GM18519 (cell line): Measurements from ENCODE around the gene KCNJ4.
"Not testable (repeated sequence)": the region's sequence is repeated elsewhere in the genome, so short reads cannot be mapped to it uniquely, and the experiment has no call there.

Experiments
- ATAC-seq: cut with Tn5 transposase; IDR thresholded peaks from one replicate; pipeline ENCODE4 v1.9.1; 2021; ENCODE audit warnings: mild to moderate bottlenecking, moderate library complexity; ENCODE audit not compliant: unreplicated experiment, low FRiP score

The KCNJ4 gene

DNA sequence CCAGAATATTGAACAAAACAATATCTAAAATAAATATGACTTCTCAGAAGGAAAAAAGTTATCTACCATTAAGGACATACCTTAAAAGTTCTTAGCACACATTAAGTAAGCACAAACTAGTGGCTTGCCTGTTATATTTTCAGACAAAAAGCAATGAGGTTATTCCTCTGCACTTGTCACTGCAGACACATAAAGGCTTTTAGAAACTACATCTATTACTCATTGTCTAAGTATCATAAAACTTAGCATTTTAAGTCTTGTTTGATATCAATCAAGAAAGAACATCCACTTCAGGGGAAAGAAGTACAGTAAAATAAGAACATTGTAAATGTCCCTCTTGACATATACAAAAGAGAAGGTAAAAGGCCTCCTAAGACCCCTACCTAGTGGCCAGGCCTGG is 59.1 kb downstream of the KCNJ4 start:
- ATAC-seq, result not testable (repeated sequence)

DNA sequence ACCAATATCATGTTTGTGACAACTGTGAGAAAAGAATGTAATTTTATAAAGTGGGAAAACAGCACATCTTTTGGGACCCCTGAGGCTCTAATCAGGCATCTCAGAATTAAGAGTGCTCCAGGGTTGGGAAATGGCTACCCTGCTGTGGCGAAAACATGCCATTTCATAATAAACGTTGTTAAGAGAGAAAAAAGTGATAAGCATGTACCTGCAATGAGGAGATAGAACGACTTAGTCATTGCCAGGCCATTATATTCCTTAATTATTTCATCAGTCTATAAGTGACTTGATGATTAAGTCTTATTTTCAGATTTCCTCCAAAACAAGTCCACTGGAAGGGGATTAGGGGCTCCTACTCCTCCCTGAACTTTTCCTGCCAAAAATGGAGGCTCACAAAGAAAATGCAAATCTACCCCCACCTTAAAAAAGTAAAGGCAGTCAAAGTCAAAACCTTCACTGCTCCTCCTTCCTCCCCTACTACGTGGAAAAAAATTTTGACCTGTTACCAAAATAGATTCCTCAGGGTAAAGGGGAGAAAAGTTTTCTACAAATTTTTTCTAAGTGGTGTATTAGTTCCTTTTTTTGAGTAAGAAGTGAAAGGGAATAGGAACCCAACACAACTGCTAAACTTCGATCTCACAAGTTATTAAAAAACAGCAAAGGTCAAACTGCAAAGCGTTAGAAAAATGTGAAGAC is 59.9 kb downstream of the KCNJ4 start:
- ATAC-seq, result not testable (repeated sequence)

DNA sequence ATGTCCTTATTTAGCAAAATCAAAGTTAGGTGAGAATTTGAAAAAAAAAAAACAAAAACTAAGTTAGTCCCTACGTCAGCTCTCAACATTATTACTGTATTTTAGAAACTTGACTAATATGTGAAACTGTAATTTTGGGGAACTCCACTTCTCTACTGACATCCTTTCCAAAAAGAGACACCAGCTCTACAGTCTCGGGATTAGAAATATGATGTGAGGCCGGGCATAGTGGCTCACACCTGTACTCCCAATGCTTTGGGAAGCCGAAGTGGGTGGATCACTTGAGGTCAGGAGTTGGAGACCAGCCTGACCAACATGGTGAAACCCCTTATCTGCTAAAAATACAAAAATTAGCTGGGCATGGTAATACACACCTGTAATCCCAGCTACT is 65.6 kb downstream of the KCNJ4 start:
- not testable (repeated sequence) for ATAC-seq

DNA sequence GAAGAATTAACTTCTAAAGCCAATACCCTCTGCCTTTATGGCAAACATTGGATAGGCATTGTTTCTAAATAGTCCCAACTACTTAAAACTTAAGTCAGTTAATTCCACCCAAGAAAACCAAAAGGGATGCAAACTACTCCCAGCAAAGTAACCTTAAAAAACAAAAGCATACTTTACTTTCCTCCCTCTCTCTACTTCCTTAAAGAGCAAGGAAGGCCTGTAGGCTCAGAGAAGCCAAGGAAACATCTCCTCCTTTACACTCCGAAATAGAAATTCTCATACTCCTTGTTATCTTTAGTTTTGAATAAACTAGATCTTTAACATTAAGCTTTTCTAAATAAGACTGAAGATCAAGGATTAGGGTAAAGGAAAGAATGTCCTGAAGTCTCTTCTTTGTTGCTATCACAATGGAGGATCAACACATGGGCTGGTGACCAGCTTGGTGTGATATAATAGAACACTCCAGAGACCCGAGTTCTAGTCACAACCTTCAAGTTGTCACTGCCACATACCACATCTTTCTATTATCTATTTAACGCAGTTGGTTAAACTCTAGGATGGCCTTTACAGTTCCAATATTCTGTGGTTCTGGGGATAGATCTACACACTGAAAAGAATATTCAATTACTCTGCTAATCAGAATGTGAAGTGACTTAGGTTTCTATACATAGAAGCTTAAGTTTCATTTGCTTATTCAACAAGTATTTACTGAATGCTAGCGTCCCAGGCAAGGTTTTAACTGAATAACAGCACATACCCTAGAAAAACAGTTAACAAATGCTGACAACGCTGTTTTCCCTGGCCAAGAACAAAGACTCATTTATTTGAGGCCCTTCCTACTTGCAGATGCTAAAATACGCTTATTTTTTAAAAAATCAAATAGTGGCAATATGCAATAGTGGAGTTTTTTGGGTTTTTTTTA is 66.2 kb downstream of the KCNJ4 start:
- not testable (repeated sequence) for ATAC-seq

DNA sequence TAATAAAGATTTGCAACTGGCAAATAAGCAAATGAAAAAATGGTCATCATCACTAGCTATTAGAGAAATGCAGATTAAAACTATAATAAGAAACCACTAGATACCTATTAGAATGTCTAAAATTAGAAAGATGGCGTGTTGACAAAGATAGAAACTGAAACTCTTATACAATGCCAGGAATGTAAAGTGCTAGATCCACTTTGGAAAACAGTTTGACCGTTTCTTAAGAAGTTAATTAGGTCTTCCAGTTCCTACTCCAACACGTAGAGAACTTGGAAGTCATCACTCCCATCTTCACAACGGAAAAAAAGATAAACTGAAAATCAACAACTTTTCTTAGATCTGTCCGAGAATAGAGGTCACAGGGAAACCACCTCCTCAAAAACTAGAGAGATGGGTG is 68.1 kb downstream of the KCNJ4 start:
- ATAC-seq, result not testable (repeated sequence)

DNA sequence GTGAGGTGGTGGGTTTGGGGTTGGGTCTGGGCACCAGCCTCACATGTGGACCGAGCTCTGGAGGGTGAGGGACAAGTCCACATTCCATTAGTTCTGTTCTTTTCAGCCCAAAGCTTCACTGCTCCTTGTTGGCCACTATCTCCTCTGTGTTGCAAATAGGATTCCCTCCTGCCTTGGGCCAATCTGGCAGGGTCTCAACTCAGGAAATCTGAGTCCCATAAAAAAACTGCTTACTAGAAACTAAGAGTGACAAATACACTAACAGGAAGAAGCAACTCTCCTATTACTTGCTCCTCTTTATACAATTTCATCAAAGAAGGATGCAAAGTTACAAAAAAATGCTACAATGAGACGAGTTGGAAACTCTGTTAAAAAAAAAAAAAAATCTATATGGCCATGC is 71.6 kb downstream of the KCNJ4 start:
- ATAC-seq, result no peak

DNA sequence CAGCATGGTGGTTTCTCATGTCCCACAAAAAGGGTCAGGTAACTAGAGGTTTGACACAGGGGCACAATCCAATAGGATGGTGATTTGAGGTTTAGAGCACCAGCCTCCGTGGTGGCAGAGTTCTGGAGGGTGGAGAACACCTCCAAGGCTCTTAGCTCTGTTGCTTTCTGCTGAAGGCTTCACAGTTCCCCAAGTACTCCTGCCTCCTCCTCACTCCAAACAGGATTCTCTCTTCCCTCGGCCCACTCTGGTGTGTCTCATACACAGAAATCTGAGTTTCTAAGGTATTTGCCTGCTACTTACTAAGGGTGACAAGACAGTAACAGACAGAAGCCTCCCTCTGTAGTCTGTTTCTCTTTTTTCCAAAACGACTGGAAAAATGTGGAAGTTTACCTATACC is 73.6 kb downstream of the KCNJ4 start:
- ATAC-seq, result not testable (repeated sequence)
